ENCODE measurements around the gene TNFAIP8L3.

The TNFAIP8L3 gene

DNA sequence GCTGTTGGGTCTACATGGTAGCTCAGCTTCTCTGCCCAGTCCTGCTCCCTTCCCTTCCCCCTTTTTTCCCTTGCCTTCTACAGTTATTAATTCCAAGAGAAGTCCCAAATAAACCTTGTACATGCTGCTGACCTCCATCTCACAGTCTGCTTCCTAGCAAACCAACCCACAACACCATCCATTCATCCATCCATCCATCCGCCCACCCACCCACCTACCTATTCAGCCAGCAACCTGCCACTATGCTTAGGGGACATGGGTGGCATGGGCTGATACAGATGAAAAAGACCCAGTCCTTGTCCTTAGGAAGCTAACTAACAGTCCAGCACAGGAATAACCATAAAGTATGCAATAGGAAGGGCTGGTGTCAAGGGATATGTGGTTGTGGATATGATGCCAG lies 5.7 kb downstream of the TNFAIP8L3 start:
- no peak for ATAC-seq

DNA sequence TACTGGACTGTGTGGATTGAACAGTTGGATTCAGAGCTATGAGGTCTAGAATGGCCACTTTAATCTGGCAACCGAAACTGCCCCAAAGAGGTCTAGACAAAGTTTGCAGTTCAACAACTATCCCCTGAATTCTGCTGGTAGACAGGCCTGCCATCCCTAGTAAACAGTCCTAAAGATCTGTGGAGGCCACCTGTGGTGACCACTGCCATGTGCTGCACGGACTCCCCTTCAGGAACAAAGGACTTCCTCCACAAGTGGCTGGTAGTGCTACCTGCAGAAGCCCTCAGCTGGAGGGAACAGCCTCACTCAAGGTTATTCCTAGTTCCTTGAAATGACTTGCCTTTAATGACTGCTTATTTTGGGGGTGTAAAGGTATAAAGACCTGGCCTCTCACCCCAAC lies 6.1 kb downstream of the TNFAIP8L3 start:
- ATAC-seq, result no peak

DNA sequence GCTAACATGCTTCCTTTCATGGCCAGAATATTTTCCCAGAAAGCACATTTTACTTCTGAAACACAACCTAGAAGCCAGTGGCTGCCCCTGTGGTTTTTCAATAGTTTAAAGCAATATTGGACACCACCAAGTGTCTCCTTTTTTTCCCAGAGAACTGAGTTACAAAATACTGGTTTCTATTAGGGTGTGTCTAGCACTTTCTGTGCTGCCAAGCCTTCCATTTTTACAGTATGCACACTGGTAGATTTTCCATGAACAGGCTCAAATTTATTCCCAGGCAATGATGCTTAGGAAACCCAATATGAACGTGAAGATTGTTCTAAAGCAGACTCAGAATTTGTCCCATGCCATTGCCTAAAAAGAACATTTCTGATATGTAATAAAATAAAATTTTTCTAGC lies 7.2 kb downstream of the TNFAIP8L3 start:
- no peak for ATAC-seq

DNA sequence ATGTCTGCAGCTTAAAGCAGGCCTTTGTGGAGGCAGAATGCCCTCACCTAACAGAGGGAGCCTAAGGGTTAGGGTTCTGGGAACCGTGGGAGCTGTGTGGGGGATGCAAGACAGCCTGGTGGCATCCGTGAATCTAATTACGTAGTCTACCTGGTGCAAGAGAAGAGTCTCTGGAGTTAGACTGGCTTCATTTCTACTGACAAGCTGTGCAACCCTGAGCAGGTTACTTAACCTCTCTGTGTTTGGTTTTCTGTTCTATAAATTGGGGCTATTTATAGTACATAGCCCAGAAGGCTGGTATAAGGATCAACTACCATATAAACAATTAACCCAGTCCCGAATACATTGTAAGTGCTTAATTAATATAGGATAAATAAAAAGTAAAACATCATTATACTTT lies 8.3 kb downstream of the TNFAIP8L3 start:
- ATAC-seq, result no peak

DNA sequence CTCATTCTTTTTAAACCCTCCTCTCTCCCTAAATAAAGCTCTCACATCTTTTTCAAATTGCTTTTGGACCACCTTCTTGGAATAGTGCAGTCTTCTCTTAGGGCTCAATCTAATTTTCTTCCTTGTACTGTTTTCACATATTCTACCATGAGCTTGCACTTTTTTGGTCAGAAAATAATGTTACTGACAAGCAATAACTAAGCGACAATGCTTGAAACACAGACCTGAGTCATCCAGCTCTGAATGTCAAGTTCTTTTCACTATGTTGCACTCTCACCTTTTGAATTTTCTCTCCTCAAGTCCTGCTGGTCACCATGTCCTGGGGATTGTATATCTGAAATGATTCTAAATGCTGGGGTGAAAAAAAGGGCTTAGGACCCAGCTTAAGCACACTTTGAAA lies 8.9 kb downstream of the TNFAIP8L3 start:
- no peak for ATAC-seq

DNA sequence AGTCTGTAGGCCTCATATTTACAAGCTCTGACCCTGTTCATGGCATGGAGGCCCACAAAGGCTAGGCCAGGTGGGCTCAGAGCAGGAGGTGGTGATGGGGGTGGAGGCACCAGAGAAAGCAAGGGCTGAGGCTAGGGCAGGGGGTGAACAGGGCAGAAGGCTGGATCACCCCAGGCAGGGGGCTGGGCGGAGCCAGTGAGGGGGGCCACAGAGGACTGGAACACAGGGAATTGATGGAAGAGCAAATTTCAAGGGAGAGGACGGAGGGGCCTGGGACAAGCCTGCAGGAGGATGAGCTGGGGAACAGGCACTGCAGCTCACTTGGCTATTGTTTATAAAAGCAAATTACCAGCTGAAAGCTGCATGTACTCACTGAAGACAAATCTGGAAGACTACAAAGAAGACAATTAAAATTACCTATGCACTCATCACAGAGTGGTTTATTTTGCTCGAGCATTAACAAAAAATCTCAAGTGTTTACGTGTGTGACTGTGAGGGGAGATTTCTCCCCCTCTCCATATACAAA lies 11.0 kb downstream of the TNFAIP8L3 start:
- ATAC-seq, result no peak

DNA sequence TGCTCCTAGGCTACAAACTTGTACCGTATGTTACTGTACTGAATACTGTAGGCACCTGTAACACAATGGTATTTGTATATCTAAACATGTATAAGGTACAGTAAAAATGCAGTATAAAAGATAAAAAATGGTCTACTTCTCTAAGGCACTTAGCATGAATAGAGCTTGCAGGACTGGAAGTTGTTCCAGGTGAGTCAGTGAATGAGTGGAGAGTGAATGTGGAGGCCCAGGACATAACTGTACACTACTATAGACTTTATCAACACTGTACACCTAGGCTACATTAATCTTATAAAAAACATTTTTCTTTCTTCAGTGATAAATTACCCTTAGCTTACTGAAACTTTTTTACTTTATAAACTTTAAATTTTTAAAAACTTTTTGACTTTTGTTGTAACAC lies 12.5 kb downstream of the TNFAIP8L3 start:
- no peak for ATAC-seq

DNA sequence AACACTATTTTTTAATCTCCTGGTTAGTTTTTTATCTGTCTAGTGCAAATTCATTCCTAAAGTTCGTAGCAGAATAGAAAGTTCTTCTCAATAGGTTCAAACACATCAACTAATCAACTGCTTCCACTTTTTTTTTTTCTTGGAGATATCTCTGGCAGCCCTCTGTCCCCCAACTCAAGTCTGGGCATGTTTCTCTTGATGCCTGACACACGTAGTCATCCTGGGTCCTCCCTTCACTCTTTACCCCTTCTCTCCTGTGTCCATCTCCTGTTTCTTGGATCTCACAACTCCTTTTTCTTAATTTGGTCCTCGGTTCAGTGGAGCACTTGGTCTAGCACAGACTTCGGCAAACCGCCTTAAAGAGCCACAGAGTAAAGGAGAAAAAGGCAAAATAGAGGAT lies 14.4 kb downstream of the TNFAIP8L3 start:
- ATAC-seq, result no peak

DNA sequence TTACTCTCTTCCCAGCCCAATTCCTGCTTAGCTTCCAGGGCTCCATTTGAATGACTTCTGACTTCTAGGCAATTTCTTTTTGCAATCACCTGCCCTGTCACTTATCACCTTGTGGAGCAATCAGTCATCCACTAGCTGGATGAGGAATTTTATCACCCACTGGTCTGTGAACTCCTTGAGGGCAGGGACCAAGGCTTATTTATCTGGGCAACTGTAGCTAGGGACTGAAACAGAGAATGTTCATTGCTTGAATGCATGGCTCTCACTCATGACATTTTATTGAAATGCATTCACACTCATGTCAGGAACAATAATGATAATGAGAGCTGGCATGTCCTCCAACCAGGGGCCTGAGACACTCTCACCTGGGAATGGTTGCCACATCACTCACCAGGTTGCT lies 15.5 kb downstream of the TNFAIP8L3 start:
- ATAC-seq, result no peak

DNA sequence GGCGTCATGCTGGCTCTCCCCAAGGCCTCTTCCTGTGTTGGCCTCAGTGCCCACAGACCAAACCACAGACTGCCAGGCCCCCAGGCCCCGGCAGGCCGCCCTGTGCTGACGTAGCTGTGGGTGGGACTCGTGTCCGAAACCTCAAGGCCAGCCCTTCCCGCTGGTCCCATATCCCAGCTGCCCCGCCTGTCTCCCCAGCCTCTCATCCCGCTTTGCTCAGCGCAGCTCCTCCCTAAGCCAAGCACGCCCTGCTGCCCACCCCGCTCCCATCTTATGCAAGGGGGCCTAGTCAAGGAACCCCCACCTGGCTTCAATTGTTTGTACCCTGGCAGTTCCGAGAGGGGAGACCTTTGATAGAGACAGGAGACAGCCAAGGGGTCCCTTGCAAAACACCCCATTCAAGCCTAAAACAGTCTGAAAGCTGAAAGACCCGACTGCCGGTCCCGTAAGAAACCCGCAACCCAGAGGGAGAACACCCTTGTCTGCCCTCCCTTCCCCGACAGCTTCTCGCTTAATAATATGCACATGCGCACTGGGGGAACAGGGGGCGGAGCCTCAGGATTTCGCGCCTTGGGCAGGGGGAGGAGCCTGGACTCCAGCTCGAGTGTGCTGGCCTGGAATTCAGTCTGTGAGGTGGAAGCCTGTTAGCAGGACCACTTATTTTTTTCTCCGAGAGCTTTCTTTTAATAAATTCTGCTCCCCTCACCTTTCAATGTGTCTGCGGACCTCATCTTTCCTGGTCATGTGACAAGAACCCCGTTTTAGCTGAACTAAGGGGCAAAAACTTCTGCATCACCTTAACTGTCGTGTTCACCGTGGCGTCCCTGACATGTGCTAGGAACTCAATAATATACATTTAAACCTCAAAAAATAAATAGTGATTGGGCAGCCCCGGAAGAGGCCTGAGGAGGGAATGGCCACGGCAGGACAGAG lies 17.2 kb downstream of the TNFAIP8L3 start:
- peak; percentile 36 to 63 for ATAC-seq

DNA sequence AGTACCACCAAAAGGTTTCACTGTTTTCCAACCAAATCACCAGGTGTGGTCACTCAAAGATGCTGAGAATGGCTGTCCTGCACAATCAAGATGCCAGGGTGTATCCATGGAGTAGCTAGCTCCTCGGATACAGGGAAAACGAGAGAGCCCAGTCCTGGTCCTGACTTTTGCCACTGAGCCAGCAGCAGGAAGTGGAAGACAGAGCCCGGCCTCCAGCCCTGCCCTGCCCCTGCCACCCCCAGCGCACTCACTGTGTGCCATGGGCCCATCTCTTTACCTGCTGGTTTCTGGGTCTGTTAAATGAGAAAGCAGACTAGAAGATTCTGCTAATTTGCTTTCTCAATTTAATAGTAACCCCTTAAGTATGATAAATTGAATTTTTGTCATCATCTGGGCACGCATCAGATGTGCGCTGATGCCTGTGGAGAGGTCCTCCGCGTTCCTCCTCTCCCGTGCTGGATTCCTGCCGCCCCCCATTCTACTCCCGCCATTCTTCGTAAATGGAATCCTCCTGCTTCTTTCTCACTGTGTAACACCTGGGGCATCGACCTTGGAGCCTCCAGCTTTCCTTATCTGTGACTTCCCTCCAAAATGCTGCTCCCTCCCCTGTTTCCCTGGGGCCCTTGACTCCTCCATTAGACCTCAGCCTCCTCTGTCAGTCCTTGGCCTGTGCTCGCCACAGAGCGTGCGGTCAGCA lies 18.0 kb downstream of the TNFAIP8L3 start:
- no peak for ATAC-seq

DNA sequence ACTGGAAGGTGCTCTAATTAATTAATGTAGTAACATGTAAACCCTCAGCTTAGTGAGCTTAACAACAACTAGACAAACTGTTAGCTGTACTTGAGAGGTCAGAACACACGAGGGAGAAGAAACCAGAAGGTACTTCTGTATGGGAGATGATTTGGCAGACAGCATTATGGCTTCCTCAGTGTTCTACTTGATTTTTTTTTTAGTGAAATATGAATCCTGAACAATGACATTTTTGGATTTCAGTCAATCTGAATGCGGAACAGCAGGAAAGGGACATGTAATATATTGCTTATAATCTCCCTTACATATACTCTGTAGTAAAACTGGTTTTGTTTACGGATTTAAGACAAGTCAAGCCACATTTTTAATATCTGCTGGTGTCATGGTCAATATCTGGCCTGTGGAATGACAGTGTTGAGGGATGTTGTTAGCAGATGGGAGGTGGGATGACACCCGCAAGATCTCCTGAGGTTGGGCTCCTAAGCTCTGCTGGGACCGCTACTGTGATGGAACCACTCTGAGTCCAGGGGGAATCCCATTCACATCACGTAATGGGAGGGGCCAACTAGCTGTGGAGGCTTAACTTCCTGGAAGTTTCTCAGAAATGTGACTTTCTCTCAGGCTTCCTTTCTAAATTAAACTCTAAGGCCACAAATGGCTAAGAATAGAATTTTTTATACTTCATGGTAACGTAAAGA lies 18.7 kb downstream of the TNFAIP8L3 start:
- peak in 1 of 2 donors; percentile 33 for ATAC-seq

DNA sequence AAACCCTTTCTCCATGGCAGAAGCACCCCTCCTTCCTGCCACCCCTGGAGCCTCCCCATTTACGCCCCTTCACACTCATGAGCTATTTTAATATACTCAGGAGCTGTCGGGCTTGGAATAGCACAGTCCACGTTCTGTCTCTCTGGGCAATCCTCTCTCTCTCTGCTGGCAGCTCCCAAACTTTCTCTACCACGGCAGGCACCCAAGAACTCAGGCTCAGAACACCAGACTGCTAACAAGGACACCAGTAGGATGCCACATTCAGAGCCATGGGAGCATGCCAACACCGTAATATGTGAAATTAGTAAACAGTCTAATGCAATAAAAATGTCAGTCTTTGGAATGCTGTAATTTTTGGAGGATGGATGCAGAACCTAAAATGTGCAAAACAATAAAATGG lies 19.3 kb downstream of the TNFAIP8L3 start:
- no peak for ATAC-seq

DNA sequence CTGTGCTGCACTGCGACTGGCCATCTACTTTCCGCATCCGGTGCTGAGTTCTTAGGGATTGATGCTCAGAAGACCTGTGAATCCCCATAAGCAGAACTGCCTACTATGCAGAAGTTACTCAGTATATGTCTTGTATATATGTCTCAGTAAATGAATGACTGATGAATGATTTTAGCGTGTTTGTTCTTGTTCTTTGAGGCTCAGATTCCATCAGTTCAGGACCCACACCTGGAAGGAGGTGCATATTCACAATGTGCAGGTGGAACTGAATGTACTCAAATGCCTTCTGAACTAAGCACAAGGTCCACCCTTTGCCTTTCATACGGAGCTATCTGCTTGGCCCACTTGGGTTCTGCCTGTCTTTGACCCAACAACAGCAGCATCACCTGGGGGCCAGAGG lies 19.8 kb downstream of the TNFAIP8L3 start:
- no peak for ATAC-seq

DNA sequence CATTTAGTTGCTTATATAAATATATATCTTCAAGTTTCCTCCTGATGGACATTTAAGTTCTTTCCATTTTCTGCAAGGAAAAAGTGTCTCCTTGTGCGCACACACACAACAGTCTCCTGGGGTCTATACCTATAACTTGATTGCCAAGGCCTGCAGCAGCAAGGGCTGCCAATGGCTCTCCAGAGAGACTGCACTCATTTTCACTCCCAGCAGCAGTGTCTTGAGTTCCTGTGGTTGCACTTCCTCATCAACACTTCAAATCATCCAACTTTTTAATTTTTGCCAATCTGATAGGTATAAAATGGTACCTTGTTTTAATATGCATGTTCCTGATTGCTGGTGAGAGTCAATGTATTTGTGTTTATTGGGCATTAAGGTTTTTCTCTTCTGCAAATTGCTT lies 23.1 kb downstream of the TNFAIP8L3 start:
- ATAC-seq, result no peak

DNA sequence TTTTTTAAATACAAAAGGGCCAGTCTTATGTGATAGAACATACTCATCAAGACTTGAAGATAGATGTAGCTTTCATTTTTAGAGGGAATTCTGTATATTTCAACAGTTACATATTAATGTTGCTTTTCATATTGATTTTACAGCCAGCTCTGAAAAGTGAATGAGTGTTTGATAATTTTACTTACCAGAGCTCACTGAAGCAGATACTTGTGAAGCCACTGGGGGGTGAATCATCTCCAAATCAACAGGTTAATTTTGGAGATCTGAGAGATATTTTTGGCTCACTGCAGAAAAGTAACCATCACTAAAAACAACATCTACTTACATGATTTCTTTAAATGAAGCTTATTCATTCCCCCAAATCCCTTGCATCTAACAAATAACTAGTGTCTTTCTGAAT lies 24.7 kb downstream of the TNFAIP8L3 start:
- no peak for ATAC-seq

DNA sequence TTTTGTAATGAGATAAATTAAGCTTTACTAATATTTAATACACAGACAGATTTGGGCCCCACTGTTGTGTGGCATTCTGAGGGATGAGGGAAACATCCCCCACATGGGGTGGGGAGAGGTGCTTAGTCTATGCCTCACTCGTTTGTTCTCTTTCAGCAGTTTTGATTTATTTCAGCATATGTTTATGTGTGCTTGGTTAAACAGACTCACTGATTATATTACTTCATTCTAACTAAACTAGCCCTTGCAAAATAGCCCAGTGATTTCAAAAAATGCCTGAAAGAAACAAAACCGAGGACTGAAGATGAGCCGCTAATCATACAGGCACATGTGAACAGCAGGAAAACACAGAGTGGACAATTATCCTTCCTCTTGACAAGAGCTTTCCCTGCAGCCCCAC lies 27.2 kb downstream of the TNFAIP8L3 start:
- ATAC-seq, result no peak

DNA sequence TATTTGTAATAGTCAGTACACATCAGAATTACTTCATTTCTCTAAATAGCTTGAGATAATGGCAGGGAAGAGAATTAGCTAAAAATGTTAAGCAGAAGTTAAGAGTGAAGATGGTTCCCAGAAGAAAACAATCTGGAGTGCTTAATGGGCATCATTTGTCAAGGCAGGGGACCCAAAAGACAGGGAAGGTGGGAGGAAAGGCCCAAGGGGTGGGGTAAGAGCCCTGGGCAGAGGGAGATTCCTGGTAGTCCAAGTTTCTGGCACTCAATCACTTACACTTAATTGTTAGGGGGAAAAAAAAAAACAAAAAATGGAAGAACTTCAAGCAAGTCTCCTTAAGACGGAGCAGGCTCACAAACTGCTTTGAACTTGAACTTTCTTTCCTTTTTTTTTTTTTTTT lies 28.9 kb downstream of the TNFAIP8L3 start:
- ATAC-seq, result no peak

DNA sequence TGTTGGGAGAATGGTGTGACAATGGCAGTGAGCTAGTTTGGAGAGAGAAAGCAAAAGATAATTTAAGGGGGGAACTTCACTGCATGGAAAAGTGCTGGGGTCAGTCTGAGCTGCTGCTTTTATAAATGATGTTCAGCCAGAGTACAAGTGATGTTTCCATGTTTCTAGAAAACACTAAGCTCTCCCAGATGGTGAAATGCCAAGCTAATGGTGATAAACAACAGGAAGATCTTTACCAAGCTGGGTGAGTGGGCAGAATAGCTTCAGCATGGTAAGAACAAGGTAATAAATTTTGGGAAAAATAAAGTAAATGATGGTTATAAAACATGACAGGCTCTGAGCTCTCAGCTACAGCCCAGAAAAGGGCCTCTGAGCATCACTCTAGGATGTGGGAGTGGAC lies 29.4 kb downstream of the TNFAIP8L3 start:
- ATAC-seq, result no peak

DNA sequence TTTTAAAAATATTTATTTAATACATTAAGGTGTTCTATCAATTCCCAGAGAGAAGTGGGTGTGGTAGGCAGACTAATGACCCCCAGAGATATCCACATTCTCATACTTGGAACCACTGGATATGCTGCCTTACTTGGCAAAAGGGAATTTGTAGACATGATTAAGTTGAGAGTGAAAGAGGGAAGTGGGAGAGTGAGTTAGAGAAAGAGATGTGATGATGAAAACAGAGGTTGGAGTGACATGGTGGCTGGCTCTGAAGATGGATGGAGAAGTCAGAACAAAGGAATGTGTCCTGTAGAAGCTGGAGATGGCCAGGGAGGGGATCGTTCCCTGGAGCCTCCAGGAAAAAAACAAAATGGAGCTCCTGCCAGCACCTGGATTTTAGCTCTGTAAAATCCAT lies 32.0 kb downstream of the TNFAIP8L3 start:
- ATAC-seq, result no peak

DNA sequence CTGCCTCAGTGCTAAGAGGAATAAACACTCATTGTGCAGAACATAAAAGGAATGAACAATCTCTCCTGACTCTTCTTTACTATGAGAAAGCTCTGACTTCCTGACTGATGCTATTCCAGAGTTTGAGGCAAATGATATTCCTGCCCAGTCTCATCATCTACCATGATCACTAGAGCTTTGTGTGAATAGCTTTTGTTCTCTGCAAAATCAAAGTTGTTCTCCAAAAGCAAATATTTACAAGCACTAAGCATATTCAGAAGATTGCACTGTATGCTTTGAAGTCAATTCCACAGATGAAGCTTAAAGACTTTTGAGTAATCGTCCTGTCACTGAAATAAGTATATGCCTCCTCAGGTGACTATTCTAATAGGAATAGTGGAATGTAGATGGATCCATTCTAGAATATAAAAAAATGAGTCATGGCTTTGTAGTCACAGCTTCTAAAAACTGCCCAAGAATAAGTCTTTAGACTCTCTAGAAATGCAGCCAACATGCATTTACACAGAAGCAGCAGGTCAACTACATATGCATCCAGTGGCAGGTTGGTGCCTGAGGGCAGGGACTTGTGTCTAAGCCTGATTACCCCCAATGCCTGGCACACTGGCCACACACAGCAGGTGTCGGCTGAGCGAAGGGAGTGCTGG lies 34.6 kb downstream of the TNFAIP8L3 start:
- ATAC-seq, result no peak

DNA sequence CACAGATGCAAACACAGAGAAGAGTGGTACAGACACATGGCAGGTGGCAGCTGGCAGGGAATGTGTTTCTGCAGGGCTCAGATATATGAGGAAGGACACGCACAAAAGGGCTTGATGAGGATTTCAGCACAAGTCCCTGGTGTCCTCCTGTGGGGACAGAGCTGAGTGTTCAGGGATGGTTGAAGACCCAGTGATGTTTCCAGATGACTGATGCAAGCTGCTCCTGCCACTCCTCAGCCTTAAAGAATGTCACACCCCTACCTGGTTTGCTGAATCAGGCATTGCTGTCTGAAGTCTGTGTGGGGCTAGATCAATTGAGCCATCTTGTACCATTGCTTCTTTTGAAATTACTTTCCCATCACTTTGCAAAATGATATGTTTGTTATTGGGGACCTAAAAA lies 40.2 kb downstream of the TNFAIP8L3 start:
- no peak for ATAC-seq

DNA sequence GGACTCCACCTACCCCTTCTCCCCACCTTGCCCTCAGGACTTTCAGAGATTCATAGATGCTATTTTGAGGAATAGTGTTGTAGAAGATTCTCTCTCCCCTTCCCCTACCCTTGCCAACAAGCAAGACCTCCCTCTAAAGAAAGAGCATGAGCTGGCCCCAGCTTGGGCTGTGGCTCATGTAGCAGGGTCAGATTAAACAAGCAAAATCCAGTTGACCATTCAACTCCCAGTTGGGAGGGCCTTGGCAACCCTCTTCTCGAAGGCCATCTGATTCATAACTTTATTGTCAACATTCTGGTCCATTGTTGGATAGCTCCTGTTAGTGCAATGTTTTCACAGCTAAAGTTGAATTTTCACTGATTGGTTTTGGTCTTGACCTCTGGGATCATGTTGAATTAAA lies 41.1 kb downstream of the TNFAIP8L3 start:
- ATAC-seq, result no peak
